IPS-18c (cell line): Measurements from ENCODE around the gene NDUFS5.
A peak's percentile ranks its signal among the peaks of the same experiment; 100 is the strongest.
"Not testable (repeated sequence)": the region's sequence is repeated elsewhere in the genome, so short reads cannot be mapped to it uniquely, and the experiment has no call there.

Experiments used
- H3K4me3 ChIP-seq: 2 replicates; pipeline ENCODE4 v1.7.0; 2013; ENCODE audit warnings: low read depth, mild to moderate bottlenecking, low read length, moderate library complexity; ENCODE audit not compliant: insufficient read depth
- H3K9me3 ChIP-seq: one replicate; pipeline ENCODE4 v1.6.1; 2013; ENCODE audit warnings: mild to moderate bottlenecking, low read length, moderate library complexity; ENCODE audit not compliant: control insufficient read depth, insufficient read depth

NDUFS5 gene

GRCh38 chr1:39006287-39006686 is 19.9 kb upstream of the NDUFS5 start:
- Histone ChIP-seq H3K4me3 (no peak overlapping the region), H3K9me3 (no peaks in the 10 kb centered on the region)

GRCh38 chr1:39006726-39007645 is 19.2 kb upstream of the NDUFS5 start:
- no peak overlapping the region for H3K4me3 ChIP-seq
- H3K9me3 ChIP-seq: no peaks in the 10 kb centered on the region

- H3K4me3 ChIP-seq, H3K9me3 ChIP-seq: not testable (repeated sequence)
These were observed 11.2 kb upstream of the NDUFS5 start for GRCh38 chr1:39014956-39015355.

- Histone ChIP-seq H3K4me3 (no peak overlapping the region), H3K9me3 (no peaks in the 10 kb centered on the region)
These were observed 9.5 kb upstream of the NDUFS5 start for GRCh38 chr1:39016604-39017171.

- no peak overlapping the region for H3K4me3 ChIP-seq
- H3K9me3 ChIP-seq: no peaks in the 10 kb centered on the region
These were observed 8.9 kb upstream of the NDUFS5 start for GRCh38 chr1:39017266-39017665.

GRCh38 chr1:39020494-39020893 is 5.7 kb upstream of the NDUFS5 start:
- H3K4me3 ChIP-seq, H3K9me3 ChIP-seq: not testable (repeated sequence)

GRCh38 chr1:39021426-39021825 is 4.7 kb upstream of the NDUFS5 start:
- no peaks in the 10 kb centered on the region for H3K9me3 ChIP-seq
- H3K4me3 ChIP-seq: no peak overlapping the region

- no peak overlapping the region for H3K4me3 ChIP-seq
- H3K9me3 ChIP-seq: no peaks in the 10 kb centered on the region
These were observed 3.0 kb upstream of the NDUFS5 start for GRCh38 chr1:39023140-39023539.

- peak overlapping the region; percentile 73 for H3K4me3 ChIP-seq
These were observed 837 bp downstream of the NDUFS5 start for GRCh38 chr1:39026866-39027507.

GRCh38 chr1:39034114-39034654 is 8.0 kb downstream of the NDUFS5 start:
- Histone ChIP-seq H3K4me3 (no peak overlapping the region), H3K9me3 (no peaks in the 10 kb centered on the region)

More at GRCh38 chr1:39026866-39027507, 837 bp downstream of the NDUFS5 start:
- H3K9me3 ChIP-seq: no peaks in the 10 kb centered on the region

GRCh38 chr1:39036678-39037077 is 10.5 kb downstream of the NDUFS5 start:
- no peaks in the 10 kb centered on the region for H3K9me3 ChIP-seq
- no peak overlapping the region for H3K4me3 ChIP-seq

- Histone ChIP-seq H3K9me3 (no peaks in the 10 kb centered on the region), H3K4me3 (no peak overlapping the region)
These were observed 17.4 kb downstream of the NDUFS5 start for GRCh38 chr1:39043513-39043912.

- H3K4me3 ChIP-seq: no peak overlapping the region
- H3K9me3 ChIP-seq: no peaks in the 10 kb centered on the region
These were observed 18.6 kb downstream of the NDUFS5 start for GRCh38 chr1:39044762-39045161.

- Histone ChIP-seq H3K9me3 (no peaks in the 10 kb centered on the region), H3K4me3 (no peak overlapping the region)
These were observed 19.1 kb downstream of the NDUFS5 start for GRCh38 chr1:39045231-39045630.

- H3K4me3 ChIP-seq: no peak overlapping the region
- no peaks in the 10 kb centered on the region for H3K9me3 ChIP-seq
These were observed 20.6 kb downstream of the NDUFS5 start for GRCh38 chr1:39046613-39047210.

GRCh38 chr1:39047374-39048229 is 21.5 kb downstream of the NDUFS5 start:
- Histone ChIP-seq H3K9me3 (no peaks in the 10 kb centered on the region), H3K4me3 (no peak overlapping the region)
